RKO (cell line): ENCODE data around the gene KRT24.
"Not testable (repeated sequence)": the region's sequence is repeated elsewhere in the genome, so short reads cannot be mapped to it uniquely, and the experiment has no call there.

Experiments used
- DNase-seq: peaks from one replicate; pipeline ENCODE4 v3.0.0-alpha.2; 2016; ENCODE audit warnings: low spot score

The KRT24 gene

DNA sequence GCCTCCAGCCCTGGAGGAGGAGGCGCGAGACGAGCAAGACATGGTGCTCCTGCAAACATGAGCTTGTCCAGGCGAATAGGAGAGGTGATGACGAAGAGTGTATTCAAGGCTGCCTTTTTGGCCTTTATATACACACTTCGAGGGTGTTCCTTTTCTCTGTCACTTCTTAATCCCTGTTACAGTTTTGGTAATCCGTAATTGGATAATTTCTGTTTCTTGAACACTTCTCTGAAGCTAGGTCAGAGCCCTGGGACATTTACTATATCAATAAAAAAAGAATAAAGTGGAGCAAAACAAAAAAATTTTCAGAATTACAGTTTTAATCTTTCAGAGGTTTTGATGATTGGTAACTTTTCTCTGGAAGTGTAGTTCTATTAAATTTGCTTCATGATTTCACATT, at the start of gene KRT24:
KRT24 (minus strand) TSS at position 101 of the 400 bp plus-strand sequence; CDS start at position 42, 59 bp downstream.
- DNase-seq: no peak

DNA sequence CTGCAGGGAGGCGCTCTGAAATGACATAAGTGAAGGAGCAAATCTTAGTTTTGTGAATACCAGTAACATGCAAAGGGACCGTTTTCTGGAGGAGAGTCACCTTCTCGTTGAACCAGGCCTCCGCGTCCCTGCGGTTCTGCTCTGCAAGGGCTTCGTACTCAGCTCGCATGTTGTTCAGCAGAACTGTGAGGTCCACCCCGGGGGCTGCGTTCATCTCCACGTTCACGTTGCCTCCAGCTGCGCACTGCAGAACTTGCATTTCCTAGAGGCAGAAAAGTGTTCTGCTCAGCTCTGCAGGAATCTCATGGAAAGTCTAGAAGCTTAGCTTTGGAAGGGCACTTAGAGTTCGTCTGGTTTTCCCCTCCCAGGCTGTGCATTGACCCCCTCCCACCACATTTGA, 47.5 kb upstream of the KRT24 start:
- DNase-seq: no peak

- DNase-seq: no peak
These were observed 46.8 kb upstream of the KRT24 start for GRCh38 chr17:40750391-40750790.

GRCh38 chr17:40748666-40749065, 45.1 kb upstream of the KRT24 start:
- not testable (repeated sequence) for DNase-seq

- DNase-seq: no peak
These were observed 35.0 kb upstream of the KRT24 start for GRCh38 chr17:40738553-40738952.

DNA sequence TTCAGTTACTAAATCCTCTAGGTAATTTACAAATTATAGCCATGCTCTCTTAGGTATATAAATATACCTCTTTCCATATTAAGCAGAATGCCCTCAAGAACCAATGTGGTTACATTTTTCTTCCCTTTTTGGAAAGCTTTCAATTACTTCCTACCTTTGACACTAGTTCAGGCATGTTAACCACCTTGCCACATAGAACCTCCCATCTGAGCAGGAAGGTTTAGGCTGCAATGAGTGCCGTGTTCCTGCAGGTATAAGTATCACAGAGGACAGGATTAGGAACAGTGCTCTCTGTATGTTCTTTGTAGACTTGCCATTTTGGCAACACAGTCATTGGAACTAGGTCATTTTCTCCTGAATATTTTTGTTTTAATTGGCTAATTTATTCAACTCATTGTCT, 31.5 kb upstream of the KRT24 start:
- no peak for DNase-seq

GRCh38 chr17:40734018-40734417, 30.5 kb upstream of the KRT24 start:
- DNase-seq: no peak

GRCh38 chr17:40730970-40731369, 27.4 kb upstream of the KRT24 start:
- no peak for DNase-seq

DNA sequence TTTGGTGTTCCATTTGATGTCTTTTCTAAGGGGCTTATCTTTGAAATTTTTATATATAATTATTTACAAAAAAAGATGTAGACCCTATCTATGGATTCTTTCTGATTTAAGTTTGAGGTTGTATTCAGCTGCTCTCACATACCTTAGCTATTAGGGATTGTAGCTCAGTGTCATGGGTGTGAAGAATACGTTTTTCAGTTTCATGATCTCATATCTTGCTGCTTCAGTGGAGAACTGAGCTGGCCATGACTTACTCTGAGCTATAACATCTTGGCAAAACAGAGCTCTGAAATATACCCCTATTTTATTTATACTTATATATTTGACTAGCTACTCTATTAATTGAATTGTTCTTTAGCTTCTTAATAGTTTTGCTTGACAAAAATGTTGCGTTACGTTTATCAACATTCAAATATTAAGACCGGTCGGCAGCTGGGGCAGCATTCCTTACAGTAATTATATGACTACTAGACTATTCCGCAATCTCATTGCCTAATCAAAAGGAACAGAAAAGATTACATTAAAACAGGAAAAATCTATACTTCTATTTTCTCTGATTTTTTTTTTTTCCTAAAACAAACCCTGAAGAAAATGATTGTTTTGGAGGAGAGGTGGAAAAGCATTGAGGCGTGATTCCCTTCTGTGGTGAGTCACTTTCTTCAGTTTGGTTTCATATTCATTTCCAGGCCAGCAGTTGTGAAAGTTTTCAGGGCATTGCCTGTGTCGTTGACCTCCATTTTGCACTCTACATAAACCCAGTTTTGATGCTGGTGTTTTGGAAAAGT, 24.1 kb upstream of the KRT24 start:
- peak; percentile 2 for DNase-seq

DNA sequence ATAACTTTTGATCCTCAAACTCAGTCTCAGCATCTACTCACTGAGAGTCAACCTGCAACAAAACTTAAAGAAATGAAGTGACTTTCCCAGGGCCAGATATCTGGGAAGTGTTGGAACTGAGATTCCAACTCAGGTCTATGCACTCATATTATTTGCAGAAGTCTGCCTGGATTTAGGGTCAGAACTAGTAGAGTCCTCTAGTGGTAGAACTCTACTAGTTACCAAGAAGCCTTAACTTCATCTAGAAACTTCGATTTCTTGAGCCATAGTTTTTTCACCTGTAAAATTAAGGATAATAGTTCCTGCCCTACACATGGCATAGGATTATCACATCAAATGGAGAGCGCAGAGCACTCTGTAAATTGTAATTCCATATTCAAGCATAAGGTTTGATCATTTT, 23.4 kb upstream of the KRT24 start:
- peak; percentile 47 for DNase-seq

DNA sequence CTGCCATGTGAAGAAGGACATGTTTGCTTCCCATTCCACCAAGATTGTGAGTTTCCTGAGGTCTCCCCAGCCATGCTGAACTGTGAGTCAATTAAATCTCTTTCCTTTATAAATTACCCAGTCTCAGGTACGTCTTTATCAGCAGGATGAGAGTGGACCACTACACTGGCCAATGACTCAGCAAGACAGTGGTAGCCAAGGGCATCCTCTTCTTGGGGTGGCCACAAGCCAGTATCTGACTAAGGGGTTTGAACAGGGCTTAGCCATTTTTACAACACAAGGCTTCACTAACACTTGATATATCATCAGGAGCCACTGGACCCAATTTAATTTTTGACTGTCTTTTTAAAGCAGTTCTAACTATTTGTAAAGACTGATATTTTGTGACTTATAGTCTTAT, 21.1 kb upstream of the KRT24 start:
- no peak for DNase-seq

- DNase-seq: no peak
These were observed 18.7 kb upstream of the KRT24 start for GRCh38 chr17:40722241-40722640.

GRCh38 chr17:40720899-40721298, 17.3 kb upstream of the KRT24 start:
- no peak for DNase-seq

DNA sequence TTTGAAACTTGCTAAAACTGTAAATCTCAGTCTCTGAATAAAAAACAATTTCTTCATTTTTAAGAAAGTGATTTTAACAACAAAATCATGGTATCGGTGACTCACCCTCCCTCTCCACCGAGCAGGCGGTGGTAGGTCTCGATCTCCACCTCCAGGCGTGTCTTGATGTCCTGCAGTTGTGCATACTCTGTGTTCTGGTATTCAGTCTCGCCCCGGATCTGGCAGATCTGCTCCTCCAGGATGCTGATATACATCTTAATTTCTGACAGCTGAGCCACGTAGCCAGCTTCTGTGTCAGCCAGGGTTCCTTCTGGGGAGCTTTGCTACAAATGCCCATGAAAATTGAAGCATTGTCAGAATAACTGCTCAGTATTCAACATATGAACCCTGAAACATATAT, 15.4 kb upstream of the KRT24 start:
- no peak for DNase-seq

GRCh38 chr17:40717776-40718175, 14.2 kb upstream of the KRT24 start:
- no peak for DNase-seq

- DNase-seq: no peak
These were observed 10.9 kb upstream of the KRT24 start for GRCh38 chr17:40714473-40714872.

DNA sequence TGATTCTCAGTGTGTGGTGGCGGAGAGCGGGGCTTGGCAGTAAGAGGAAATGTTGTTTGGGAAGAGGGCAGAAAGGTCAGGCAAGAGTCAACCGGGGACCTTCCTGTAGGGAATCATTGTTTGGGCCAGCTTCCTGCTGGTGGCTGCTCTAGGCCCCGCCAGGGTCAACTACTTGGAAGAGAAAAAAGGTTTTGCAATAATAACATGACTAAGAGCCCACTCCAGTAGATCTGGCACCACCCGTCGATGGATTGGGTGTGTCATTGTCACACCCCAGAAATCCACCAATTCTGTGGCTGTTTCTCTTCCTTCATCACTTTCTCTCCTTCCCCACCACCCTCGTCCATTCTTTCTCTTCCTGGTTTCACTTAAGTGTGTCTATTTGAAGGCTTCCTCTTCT, 4.2 kb upstream of the KRT24 start:
- DNase-seq: no peak

GRCh38 chr17:40705584-40705983, 2.0 kb upstream of the KRT24 start:
- no peak for DNase-seq

- DNase-seq: no peak
These were observed 1.3 kb downstream of the KRT24 start for GRCh38 chr17:40702271-40702670.

DNA sequence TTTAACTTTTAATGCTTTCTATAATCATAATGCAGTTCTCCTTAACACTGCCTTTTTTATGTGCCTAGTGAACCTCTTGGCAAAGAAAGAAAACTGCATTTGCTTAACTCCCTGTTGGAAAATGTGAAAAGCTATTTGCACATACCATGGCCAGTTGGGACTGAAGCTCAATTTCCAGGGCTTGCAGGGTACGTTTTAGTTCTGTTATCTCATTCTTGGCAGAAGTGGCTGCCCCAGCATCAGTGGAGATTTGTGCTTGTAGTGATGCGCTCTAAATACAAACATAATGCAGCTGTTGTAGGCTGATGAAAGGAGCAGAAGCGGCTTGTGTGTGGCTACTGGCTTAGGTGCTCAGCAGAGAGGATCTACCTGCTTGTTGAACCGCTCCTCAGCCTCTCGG, 3.7 kb downstream of the KRT24 start:
- no peak for DNase-seq

- DNase-seq: no peak
These were observed 4.2 kb downstream of the KRT24 start for GRCh38 chr17:40699371-40699770.

GRCh38 chr17:40697297-40697696, 6.3 kb downstream of the KRT24 start:
- no peak for DNase-seq

GRCh38 chr17:40696651-40697072, 6.9 kb downstream of the KRT24 start:
- no peak for DNase-seq

DNA sequence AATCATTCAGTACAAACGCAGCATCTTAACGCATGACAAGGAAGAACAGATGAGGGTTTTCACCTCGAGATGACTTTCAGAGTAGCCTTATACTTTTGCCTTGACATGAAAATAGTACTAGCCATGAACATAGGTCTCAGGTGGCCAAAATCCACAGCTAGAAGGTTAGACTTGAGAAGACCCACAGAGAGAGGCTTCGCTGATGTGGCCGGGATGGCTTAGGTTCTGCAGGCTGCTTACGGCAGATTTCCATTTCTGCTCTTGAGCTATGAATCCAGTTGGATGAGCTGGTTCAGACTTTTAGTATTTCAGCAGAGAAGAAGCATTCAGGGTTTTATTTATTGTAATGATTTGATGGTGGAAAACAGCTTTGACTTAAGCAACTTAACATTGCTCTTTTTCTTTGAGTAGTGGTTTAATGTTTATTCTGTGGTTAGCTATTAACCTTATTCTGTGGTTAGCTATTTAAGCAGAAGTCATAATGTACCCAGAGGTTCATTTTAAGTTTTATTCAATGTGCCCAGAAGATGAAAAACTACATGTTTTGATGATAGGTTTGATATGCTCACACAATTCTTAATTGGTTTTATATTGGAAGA, 7.6 kb downstream of the KRT24 start:
- DNase-seq: no peak
